Astrocyte (in vitro differentiated cells and primary cell): ENCODE results near the gene DOLPP1.

ENCODE experiments used
- CTCF ChIP-seq: IDR thresholded peaks from 2 replicates; pipeline ENCODE4 v1.5.1; 2011; ENCODE audit warnings: low read depth, mild to moderate bottlenecking, inconsistent platforms, low read length, moderate library complexity; ENCODE audit not compliant: insufficient read depth
- EZH2 ChIP-seq: IDR thresholded peaks from 2 replicates; pipeline ENCODE4 v1.6.1; 2012; ENCODE audit warnings: mild to moderate bottlenecking, low read length, inconsistent platforms; ENCODE audit not compliant: insufficient read depth

GRCh38 chr9:129105857-129106694, 25.2 kb downstream of the DOLPP1 start:
- TF ChIP-seq CTCF (no peak), EZH2 (no peak)
